HCT116 (cell line): Measurements from ENCODE around the gene CYBA. TPM values are rescaled to one million over a fixed set of nuclear protein-coding genes. Genes with fewer than 3 reads are reported as not detected.

Source experiments
- ATAC-seq: fragments of 200-7000 bp; cut with Tn5 transposase; 2 replicates; pipeline ENCODE4 v1.9.1; 2020; ENCODE audit warnings: mild to moderate bottlenecking, moderate library complexity
- BruUV-seq: library from RNA; stranded (reverse); fragments of 400-500 nt; replicated peaks from 2 replicates; lab custom pipeline; 2021; lab: Mats Ljungman, UMichigan
- CTCF ChIA-PET: fragments of 300-600 bp; sonication (Branson Sonifier 250); formaldehyde crosslinking; loops from one replicate; lab custom pipeline; 2021; ENCODE audit warnings: antibody characterized with exemption; lab: Charles Lee
- POLR2A ChIA-PET: fragments of 300-600, 350-600 bp; sonication (Branson Sonifier 250); formaldehyde crosslinking; loops from one replicate; lab custom pipeline; 2021; ENCODE audit warnings: antibody characterized with exemption; lab: Charles Lee
- RAD21 ChIA-PET, 2 experiments: fragments of 300-600 bp; sonication (Branson Sonifier 250); formaldehyde crosslinking; loops; one replicate each; lab custom pipeline; 2023; ENCODE audit warnings: low total read pairs in 2 of 2; ENCODE audit not compliant: uncharacterized antibody in 2 of 2, unreplicated experiment in 2 of 2, low non-redundant PET in 1 of 2; lab: Charles Lee
- DNase-seq: peaks from one replicate; pipeline ENCODE4 v3.0.0-alpha.2; 2010; ENCODE audit warnings: low read depth, low spot score
- H2AFZ ChIP-seq: fragments of 200-600 bp; shearing (Covaris generic), sonication (generic); 2 replicates; pipeline ENCODE4 v1.6.1; 2017; ENCODE audit warnings: low read depth, mixed run types, mixed read lengths, antibody characterized with exemption, low read length; ENCODE audit not compliant: poor library complexity, severe bottlenecking
- H3K27ac ChIP-seq: 2 replicates; pipeline ENCODE4 v1.5.1; 2012; ENCODE audit warnings: low read depth, low read length
- H3K27me3 ChIP-seq: fragments of 200-600 bp; sonication (generic); 2 replicates; pipeline ENCODE4 v1.6.1; 2016; ENCODE audit warnings: mixed run types, low read length, mixed read lengths; ENCODE audit not compliant: insufficient read depth
- H3K36me3 ChIP-seq, 2 experiments: fragments of 200-500 bp in 1 of 2; fragments of 200-600 bp in 1 of 2; sonication (Bioruptor generic) in 1 of 2; sonication (generic) in 1 of 2; 2 replicates each; pipeline versions ENCODE4 v1.5.1 to v1.6.1; 2014 to 2016; ENCODE audit warnings: low read length in 2 of 2, inconsistent platforms in 1 of 2, mixed read lengths in 1 of 2, mixed run types in 1 of 2; ENCODE audit not compliant: insufficient read depth in 2 of 2, control insufficient read depth in 1 of 2
- H3K4me1 ChIP-seq, 2 experiments: fragments of 200-600 bp in 1 of 2; sonication (generic) in 1 of 2; 2 replicates each; pipeline versions ENCODE4 v1.5.1 to v1.6.1; 2012 to 2017; ENCODE audit warnings: low read length in 2 of 2, inconsistent platforms in 1 of 2, mild to moderate bottlenecking in 1 of 2, mixed read lengths in 1 of 2, mixed run types in 1 of 2, moderate library complexity in 1 of 2; ENCODE audit not compliant: insufficient read depth in 2 of 2, control insufficient read depth in 1 of 2
- H3K4me2 ChIP-seq: fragments of 200-600 bp; sonication (generic); 2 replicates; pipeline ENCODE4 v1.6.1; 2017; ENCODE audit warnings: mixed run types, low read length, mixed read lengths
- H3K4me3 ChIP-seq, 2 experiments: fragments of 200-600 bp in 1 of 2; sonication (generic) in 1 of 2; replicated peaks in 1 of 2; 2 replicates each; pipeline ENCODE4 v1.5.1; 2011 to 2016; ENCODE audit warnings: low read length in 2 of 2, control low read depth in 1 of 2, low read depth in 1 of 2, mild to moderate bottlenecking in 1 of 2, mixed read lengths in 1 of 2, mixed run types in 1 of 2
- H3K79me2 ChIP-seq: fragments of 200-600 bp; sonication (generic); 2 replicates; pipeline ENCODE4 v1.6.1; 2017; ENCODE audit warnings: mild to moderate bottlenecking, mixed run types, low read length, moderate library complexity, mixed read lengths; ENCODE audit not compliant: insufficient read depth
- H3K9ac ChIP-seq: fragments of 200-600 bp; sonication (generic); 2 replicates; pipeline ENCODE4 v1.6.1; 2016; ENCODE audit warnings: low read length, mixed read lengths
- H3K9me2 ChIP-seq: fragments of 200-600 bp; sonication (generic), shearing (Covaris generic); 2 replicates; pipeline ENCODE4 v1.6.1; 2017; ENCODE audit warnings: mixed run types, mild to moderate bottlenecking, moderate library complexity; ENCODE audit not compliant: insufficient read depth
- H3K9me3 ChIP-seq, 2 experiments: fragments of 200-500 bp in 1 of 2; fragments of 200-600 bp in 1 of 2; sonication (Bioruptor generic) in 1 of 2; sonication (generic) in 1 of 2; 2 replicates each; pipeline ENCODE4 v1.6.1; 2014 to 2017; ENCODE audit warnings: low read length in 2 of 2, mixed read lengths in 2 of 2, inconsistent platforms in 1 of 2, low read depth in 1 of 2, mild to moderate bottlenecking in 1 of 2, mixed run types in 1 of 2, moderate library complexity in 1 of 2; ENCODE audit not compliant: control insufficient read depth in 1 of 2, insufficient read depth in 1 of 2
- H4K20me1 ChIP-seq: fragments of 200-600 bp; sonication (generic), shearing (Covaris generic); 2 replicates; pipeline ENCODE4 v1.6.1; 2017; ENCODE audit warnings: mixed run types, mild to moderate bottlenecking, moderate library complexity; ENCODE audit not compliant: insufficient read depth
- EGR1 ChIP-seq: IDR thresholded peaks from 2 replicates; pipeline ENCODE4 v1.6.1; 2012; ENCODE audit warnings: low read depth
- ELF1 ChIP-seq: IDR thresholded peaks from 2 replicates; pipeline ENCODE4 v1.6.1; 2012; ENCODE audit warnings: low read depth, borderline replicate concordance
- EZH2 ChIP-seq: fragments of 200-600 bp; sonication (generic); IDR thresholded peaks from 2 replicates; pipeline ENCODE4 v1.6.1; 2017; ENCODE audit warnings: antibody characterized with exemption, mixed run types
- EZH2phosphoT487 ChIP-seq: fragments of 200-600 bp; IDR thresholded peaks from 2 replicates; pipeline ENCODE4 v1.6.1; 2018; ENCODE audit warnings: antibody characterized with exemption, borderline replicate concordance
- POLR2AphosphoS5 ChIP-seq: IDR thresholded peaks from 2 replicates; pipeline ENCODE4 v1.6.1; 2011; ENCODE audit warnings: mild to moderate bottlenecking, low read depth, low read length, moderate library complexity
- RAD21 ChIP-seq: IDR thresholded peaks from 2 replicates; pipeline ENCODE4 v1.6.1; 2012; ENCODE audit warnings: low read depth, mild to moderate bottlenecking
- REST ChIP-seq: IDR thresholded peaks from 2 replicates; pipeline ENCODE4 v1.6.1; 2012; ENCODE audit warnings: low read depth
- SIN3A ChIP-seq: IDR thresholded peaks from 2 replicates; pipeline ENCODE4 v1.6.1; 2012; ENCODE audit warnings: low read depth
- SP1 ChIP-seq: IDR thresholded peaks from 2 replicates; pipeline ENCODE4 v1.6.1; 2012; ENCODE audit warnings: low read depth
- SRF ChIP-seq: IDR thresholded peaks from 2 replicates; pipeline ENCODE4 v1.6.1; 2012; ENCODE audit warnings: low read depth
- TCF7L2 ChIP-seq: IDR thresholded peaks from 2 replicates; pipeline ENCODE4 v1.7.0; 2011; ENCODE audit warnings: borderline replicate concordance, inconsistent platforms; ENCODE audit not compliant: insufficient read depth, insufficient read length; ENCODE audit errors: extremely low read depth
- YY1 ChIP-seq: IDR thresholded peaks from 2 replicates; pipeline ENCODE4 v1.6.1; 2011; ENCODE audit warnings: low read length, low read depth, moderate library complexity, mild to moderate bottlenecking; ENCODE audit not compliant: insufficient replicate concordance; ENCODE audit errors: extremely low read depth
- ZNF274 ChIP-seq: fragments of 200-500 bp; sonication (Bioruptor generic); IDR thresholded peaks from 2 replicates; pipeline ENCODE4 v1.6.1; 2014; ENCODE audit warnings: mild to moderate bottlenecking, low read depth, low read length, inconsistent platforms
- intact Hi-C: fragments of 100-400 bp; cut with micrococcal nuclease; formaldehyde crosslinking; loops from 2 replicates; pipeline ENCODE4 v1.10.0; 2022
- total RNA-seq: library from RNA; stranded (reverse); gene quantifications from one replicate; pipeline ENCODE4 v1.2.1, GENCODE V29; 2021; ENCODE audit not compliant: unreplicated experiment
- TF ChIP-seq, protein P1 (sequence below): IDR thresholded peaks from 2 replicates; pipeline ENCODE4 v1.6.1; 2011; ENCODE audit warnings: mild to moderate bottlenecking, low read length, moderate library complexity; ENCODE audit not compliant: insufficient replicate concordance; ENCODE audit errors: extremely low read depth
- TF ChIP-seq, protein P2 (sequence below), 3 experiments: fragments of 200-600 bp in 1 of 3; sonication (generic) in 1 of 3; IDR thresholded peaks in 2 of 3; conservative IDR thresholded peaks in 1 of 3; 2 replicates each; pipeline ENCODE4 v1.5.1; 2012 to 2017; ENCODE audit warnings: low read depth in 2 of 3, low read length in 2 of 3, antibody characterized with exemption in 1 of 3, borderline replicate concordance in 1 of 3, control low read depth in 1 of 3, mild to moderate bottlenecking in 1 of 3, mixed read lengths in 1 of 3, mixed run types in 1 of 3, moderate library complexity in 1 of 3; ENCODE audit not compliant: insufficient read depth in 1 of 3

Gene CYBA
- total RNA-seq, 1 experiment from 2014 or later, result 321 TPM

- TF ChIP-seq, protein P1, sequence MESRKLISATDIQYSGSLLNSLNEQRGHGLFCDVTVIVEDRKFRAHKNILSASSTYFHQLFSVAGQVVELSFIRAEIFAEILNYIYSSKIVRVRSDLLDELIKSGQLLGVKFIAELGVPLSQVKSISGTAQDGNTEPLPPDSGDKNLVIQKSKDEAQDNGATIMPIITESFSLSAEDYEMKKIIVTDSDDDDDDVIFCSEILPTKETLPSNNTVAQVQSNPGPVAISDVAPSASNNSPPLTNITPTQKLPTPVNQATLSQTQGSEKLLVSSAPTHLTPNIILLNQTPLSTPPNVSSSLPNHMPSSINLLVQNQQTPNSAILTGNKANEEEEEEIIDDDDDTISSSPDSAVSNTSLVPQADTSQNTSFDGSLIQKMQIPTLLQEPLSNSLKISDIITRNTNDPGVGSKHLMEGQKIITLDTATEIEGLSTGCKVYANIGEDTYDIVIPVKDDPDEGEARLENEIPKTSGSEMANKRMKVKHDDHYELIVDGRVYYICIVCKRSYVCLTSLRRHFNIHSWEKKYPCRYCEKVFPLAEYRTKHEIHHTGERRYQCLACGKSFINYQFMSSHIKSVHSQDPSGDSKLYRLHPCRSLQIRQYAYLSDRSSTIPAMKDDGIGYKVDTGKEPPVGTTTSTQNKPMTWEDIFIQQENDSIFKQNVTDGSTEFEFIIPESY, result no peak
Observed at GRCh38 chr16:88700322-88700635, 49.4 kb upstream of the CYBA start (continued).

GRCh38 chr16:88699180-88699579 lies 48.3 kb upstream of the CYBA start:
- H3K9me2 ChIP-seq, result no peaks in the 10 kb centered on the region
- TF ChIP-seq SIN3A (no peak), RAD21 (no peak), EZH2phosphoT487 (no peak), EGR1 (no peak), REST (no peak), ZNF274 (no peak), TCF7L2 (no peak), EZH2 (no peak), YY1 (no peak), ELF1 (no peak), POLR2AphosphoS5 (no peak), SP1 (no peak), SRF (no peak)
- TF ChIP-seq, protein P2, sequence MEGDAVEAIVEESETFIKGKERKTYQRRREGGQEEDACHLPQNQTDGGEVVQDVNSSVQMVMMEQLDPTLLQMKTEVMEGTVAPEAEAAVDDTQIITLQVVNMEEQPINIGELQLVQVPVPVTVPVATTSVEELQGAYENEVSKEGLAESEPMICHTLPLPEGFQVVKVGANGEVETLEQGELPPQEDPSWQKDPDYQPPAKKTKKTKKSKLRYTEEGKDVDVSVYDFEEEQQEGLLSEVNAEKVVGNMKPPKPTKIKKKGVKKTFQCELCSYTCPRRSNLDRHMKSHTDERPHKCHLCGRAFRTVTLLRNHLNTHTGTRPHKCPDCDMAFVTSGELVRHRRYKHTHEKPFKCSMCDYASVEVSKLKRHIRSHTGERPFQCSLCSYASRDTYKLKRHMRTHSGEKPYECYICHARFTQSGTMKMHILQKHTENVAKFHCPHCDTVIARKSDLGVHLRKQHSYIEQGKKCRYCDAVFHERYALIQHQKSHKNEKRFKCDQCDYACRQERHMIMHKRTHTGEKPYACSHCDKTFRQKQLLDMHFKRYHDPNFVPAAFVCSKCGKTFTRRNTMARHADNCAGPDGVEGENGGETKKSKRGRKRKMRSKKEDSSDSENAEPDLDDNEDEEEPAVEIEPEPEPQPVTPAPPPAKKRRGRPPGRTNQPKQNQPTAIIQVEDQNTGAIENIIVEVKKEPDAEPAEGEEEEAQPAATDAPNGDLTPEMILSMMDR (IDR thresholded peaks at IDR 0.05 in 2 of 3, conservative IDR thresholded peaks at IDR 0.05 in 1 of 3; ENCODE audit: borderline replicate concordance in 1 of 3, insufficient read depth in 1 of 3, low read depth in 2 of 3, low read length in 2 of 3), result no peak
- H3K36me3 ChIP-seq, result peaks cover 2 to 3% of the 10 kb centered on the region in 2 experiments; a peak in 1 of 4 replicates
- intact Hi-C loops, result no loop called here
- ATAC-seq, result no peak
- no peaks in the 10 kb centered on the region for H3K4me1 ChIP-seq
- no peak overlapping the region for H2AFZ ChIP-seq
- no peaks in the 10 kb centered on the region for H3K9me3 ChIP-seq
- no peaks in the 10 kb centered on the region for H3K27me3 ChIP-seq
- no TSS peak for BruUV-seq
- H3K9ac ChIP-seq, result no peak overlapping the region
- no peaks in the 10 kb centered on the region; the same call in 1 of the 2 replicates for H3K79me2 ChIP-seq
- DNase-seq, result no peak
- RAD21 ChIA-PET, result no interaction called here
- H3K4me2 ChIP-seq, result no peak overlapping the region
- POLR2A ChIA-PET, result no interaction called here
- no peak overlapping the region for H3K4me3 ChIP-seq
- H3K27ac ChIP-seq, result no peak overlapping the region
- H4K20me1 ChIP-seq, result no peaks in the 10 kb centered on the region
- CTCF ChIA-PET, result no interaction called here
